Spleen (tissue), 7 donors: ENCODE results near the gene SMAD3.

ENCODE experiments used
- CTCF ChIP-seq, 11 experiments: fragments of 200-600 bp in 7 of 11; fragments of 450-650 bp in 4 of 11; sonication (generic) in 4 of 11; IDR thresholded peaks in 8 of 11; conservative IDR thresholded peaks in 3 of 11; 1 replicate in 7 of 11; 2 replicates in 4 of 11; pipeline versions ENCODE4 v1.4.0 to v1.8.0; 2016 to 2021; ENCODE audit warnings: antibody characterized with exemption in 11 of 11, inconsistent platforms in 4 of 11, mild to moderate bottlenecking in 1 of 11
- POLR2A ChIP-seq, 3 donors: fragments of 450-650 bp; IDR thresholded peaks; one replicate each; pipeline ENCODE4 v1.5.1; 2017; ENCODE audit warnings: antibody characterized with exemption in 3 of 3, mild to moderate bottlenecking in 1 of 3
- POLR2AphosphoS5 ChIP-seq, 3 donors: sonication (generic); formaldehyde crosslinking; IDR thresholded peaks; one replicate each; pipeline ENCODE4 v1.5.1; 2017; ENCODE audit warnings: antibody characterized with exemption in 3 of 3
- donor health status: DM: no; HTN: no; CAD: no; lungs with moderate emphysema.
- donor health status: DM: no; HTN: no; CAD: no.
- donor health status: DM: no; HTN: no; CAD: no.

GRCh38 chr15:67062369-67062985 lies 2.9 kb upstream of the SMAD3 start:
- TF ChIP-seq CTCF (IDR thresholded peaks at IDR 0.05 in 8 of 11, conservative IDR thresholded peaks at IDR 0.05 in 3 of 11) = no peak
- TF ChIP-seq POLR2A (IDR thresholded peaks at IDR 0.05) = no peak
- no peak for TF ChIP-seq POLR2AphosphoS5 (IDR thresholded peaks at IDR 0.05)
